Activated naive CD4-positive, alpha-beta T cell treated with anti-CD3 and anti-CD28 coated beads, Interleukin-2, amount 50 U/mL, for 24 hours (primary cell): ENCODE data around the gene ZFPM1.
A peak's percentile ranks its signal among the peaks of the same experiment; 100 is the strongest.

Experiments used
- H3K27ac Mint-ChIP-seq: one replicate; pipeline ENCODE4 v1.8.0; 2021; ENCODE audit warnings: mild to moderate bottlenecking, mixed read lengths
- H3K27me3 Mint-ChIP-seq: one replicate; pipeline ENCODE4 v1.8.0; 2021; ENCODE audit warnings: mixed read lengths
- H3K36me3 Mint-ChIP-seq: one replicate; pipeline ENCODE4 v1.8.0; 2021; ENCODE audit warnings: mixed read lengths
- H3K4me1 Mint-ChIP-seq: one replicate; pipeline ENCODE4 v1.8.0; 2021; ENCODE audit warnings: mixed read lengths
- H3K4me3 Mint-ChIP-seq: one replicate; pipeline ENCODE4 v1.8.0; 2021; ENCODE audit warnings: mild to moderate bottlenecking, mixed read lengths
- H3K9me3 Mint-ChIP-seq: one replicate; pipeline ENCODE4 v1.8.0; 2021; ENCODE audit warnings: mixed read lengths

Gene ZFPM1

DNA sequence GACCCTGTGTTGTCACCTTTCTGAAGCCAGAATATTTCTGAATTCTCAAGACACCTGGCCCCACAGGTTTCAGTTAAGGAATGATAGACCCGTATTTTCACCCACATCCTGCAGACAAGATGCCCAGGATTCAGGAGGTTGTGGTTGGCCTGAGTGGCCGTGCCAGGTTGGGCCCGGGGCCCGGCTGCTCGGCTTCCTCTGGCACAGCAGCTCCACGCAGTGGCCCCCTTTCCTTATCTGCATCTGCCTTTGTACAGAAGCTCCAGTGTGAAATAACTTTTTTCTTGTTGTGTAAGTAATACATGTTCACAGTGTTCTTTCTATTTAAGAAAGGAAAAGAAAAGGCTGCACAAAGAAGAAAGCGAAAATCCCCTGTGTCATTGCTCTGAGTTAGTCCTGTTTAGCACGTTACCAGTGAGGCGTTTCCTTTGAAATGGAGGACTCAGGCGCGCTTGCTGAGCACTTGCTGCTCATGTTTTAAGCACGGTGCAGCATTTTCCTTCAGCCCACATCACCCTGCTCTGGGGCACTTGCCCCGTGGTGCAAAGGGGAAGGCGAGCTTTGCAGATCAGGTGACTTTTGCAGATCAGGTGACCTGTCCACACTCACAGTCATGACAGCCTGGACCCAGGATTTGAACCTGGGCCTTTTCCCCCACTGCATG, 130.0 kb downstream of the ZFPM1 start:
- H3K36me3 Mint-ChIP-seq, result peaks cover 7% of the 10 kb centered on the region
- no peaks in the 10 kb centered on the region for H3K9me3 Mint-ChIP-seq
- no peaks in the 10 kb centered on the region for H3K27me3 Mint-ChIP-seq
- peaks cover 44% of the 10 kb centered on the region for H3K4me1 Mint-ChIP-seq
- H3K27ac Mint-ChIP-seq, result no peak overlapping the region
- no peak overlapping the region for H3K4me3 Mint-ChIP-seq

DNA sequence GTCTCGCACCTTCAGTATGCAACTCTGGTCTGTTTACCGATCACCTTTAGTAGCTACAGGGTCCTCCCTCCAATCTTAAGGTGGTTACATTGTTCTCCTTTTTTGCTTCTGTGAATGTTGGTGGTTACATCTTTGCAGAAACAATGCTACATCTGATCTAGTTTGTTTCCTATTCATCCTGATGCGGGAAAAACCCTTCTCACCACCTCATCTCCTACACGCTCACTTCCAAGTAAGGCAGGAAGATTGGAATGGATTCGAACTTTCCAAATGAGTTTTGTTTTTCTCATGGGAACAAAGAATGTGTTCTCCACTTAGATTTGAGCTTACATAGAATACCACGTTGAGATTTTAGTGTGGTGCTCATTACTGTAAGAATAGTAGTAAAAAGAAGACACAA, 131.6 kb downstream of the ZFPM1 start:
- no peak overlapping the region for H3K27ac Mint-ChIP-seq
- H3K4me3 Mint-ChIP-seq, result no peak overlapping the region

DNA sequence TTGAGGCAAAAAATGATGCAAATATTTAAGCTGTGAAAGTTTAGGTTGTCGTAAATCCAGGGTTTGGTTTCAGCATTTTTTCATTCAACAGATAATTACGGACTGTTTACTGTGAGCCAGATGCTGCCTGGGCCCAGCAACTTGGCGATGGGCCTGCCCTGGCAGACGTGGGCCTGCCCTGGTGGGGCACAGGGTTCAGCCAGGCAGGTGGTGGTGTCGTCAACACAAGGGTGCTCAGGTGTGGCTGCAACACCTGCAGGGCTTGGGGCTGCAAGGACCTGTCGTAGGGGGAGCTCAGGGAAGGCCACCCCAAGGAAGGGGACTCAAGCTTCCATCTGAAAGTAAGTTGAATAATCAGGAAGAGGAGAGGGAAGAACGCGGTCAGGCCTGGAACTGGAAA, 132.2 kb downstream of the ZFPM1 start:
- no peaks in the 10 kb centered on the region for H3K27me3 Mint-ChIP-seq
- peaks cover 33% of the 10 kb centered on the region for H3K4me1 Mint-ChIP-seq
- peaks cover 11% of the 10 kb centered on the region for H3K36me3 Mint-ChIP-seq
- no peak overlapping the region for H3K4me3 Mint-ChIP-seq
- H3K27ac Mint-ChIP-seq, result no peak overlapping the region
- no peaks in the 10 kb centered on the region for H3K9me3 Mint-ChIP-seq

More for the DNA sequence above, 131.6 kb downstream of the ZFPM1 start:
- no peaks in the 10 kb centered on the region for H3K27me3 Mint-ChIP-seq
- H3K36me3 Mint-ChIP-seq, result peaks cover 11% of the 10 kb centered on the region
- H3K9me3 Mint-ChIP-seq, result no peaks in the 10 kb centered on the region
- peaks cover 36% of the 10 kb centered on the region for H3K4me1 Mint-ChIP-seq

DNA sequence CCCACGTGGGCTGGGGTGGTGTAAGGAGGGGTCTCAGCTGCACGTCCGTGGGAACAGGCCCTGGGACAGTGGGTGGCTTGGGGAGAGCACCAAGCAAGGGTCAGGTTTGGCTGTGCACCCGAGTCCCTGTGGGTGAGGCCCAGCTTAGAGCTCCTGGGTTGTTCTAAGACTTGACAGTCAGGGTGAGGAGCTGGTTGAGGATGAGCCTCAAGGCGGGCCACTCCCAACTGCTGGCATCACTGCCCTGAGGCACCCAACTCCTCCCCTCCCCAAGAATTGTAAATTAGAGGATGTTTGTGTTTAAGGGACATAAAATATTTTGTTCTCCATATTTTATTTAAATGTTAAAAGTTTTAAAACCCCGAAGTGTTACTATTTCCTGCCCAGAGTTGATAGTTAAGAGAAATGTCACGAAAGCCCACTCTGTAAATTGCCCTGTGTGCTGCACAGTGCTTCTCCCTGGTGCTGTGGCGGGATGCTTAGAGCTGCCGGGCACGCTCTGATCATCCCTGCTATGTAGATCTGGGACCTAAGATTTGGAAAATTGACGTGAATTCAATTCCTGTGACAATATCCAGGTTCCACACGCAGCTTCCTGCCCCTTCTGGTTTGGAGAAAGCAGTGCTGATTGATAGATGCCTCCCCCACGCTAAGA, 133.0 kb downstream of the ZFPM1 start:
- Mint-ChIP-seq H3K27me3 (no peaks in the 10 kb centered on the region), H3K4me3 (no peak overlapping the region), H3K4me1 (peaks cover 26% of the 10 kb centered on the region), H3K27ac (peak overlapping the region; percentile 65), H3K36me3 (peaks cover 11% of the 10 kb centered on the region), H3K9me3 (no peaks in the 10 kb centered on the region)
